ENCODE measurements around the gene C22orf23. TPM values are rescaled to one million over a fixed set of nuclear protein-coding genes. Genes with fewer than 3 reads are reported as not detected.

C22orf23 gene
- total RNA-seq, 4 donors from 2014 or later: 0.85 TPM; not detected in 3

- Histone ChIP-seq H3K36me3 (no peaks in the 10 kb centered on the region), H3K4me1 (peaks cover 0 to 18% (median 0%) of the 10 kb centered on the region in 4 donors), H3K9me3 (no peaks in the 10 kb centered on the region), H3K27me3 (no peaks in the 10 kb centered on the region), H3K4me3 (no peak overlapping the region), H3K27ac (no peak overlapping the region)
- no peak for DNase-seq
- TF ChIP-seq CTCF (IDR thresholded peaks at IDR 0.05) (no peak), POLR2A (IDR thresholded peaks at IDR 0.05) (no peak)
These were observed 31.7 kb upstream of the C22orf23 start for GRCh38 chr22:37985050-37985585.

- no peak for DNase-seq
- Histone ChIP-seq H3K36me3 (no peaks in the 10 kb centered on the region), H3K4me3 (no peak within 1 kb of the TSS), H3K27me3 (no peaks in the 10 kb centered on the region), H3K27ac (no peak within 1 kb of the TSS), H3K4me1 (peaks cover 0 to 18% (median 0%) of the 10 kb centered on the region in 4 donors), H3K9me3 (no peaks in the 10 kb centered on the region)
- TF ChIP-seq POLR2A (IDR thresholded peaks at IDR 0.05) (no peak), CTCF (IDR thresholded peaks at IDR 0.05) (no peak)
These were observed 30.7 kb upstream of the C22orf23 start, which contains the start of gene SOX10 for GRCh38 chr22:37983860-37984791. Gene SOX10 (minus strand): TSS chr22:37984555. CDS start chr22:37983784, 771 bp downstream.

- no peak for DNase-seq
These were observed 29.8 kb upstream of the C22orf23 start for GRCh38 chr22:37982938-37983859.

GRCh38 chr22:37982151-37982785 lies 28.9 kb upstream of the C22orf23 start:
- no peaks in the 10 kb centered on the region for H3K36me3 ChIP-seq
- TF ChIP-seq POLR2A (IDR thresholded peaks at IDR 0.05) (no peak), CTCF (IDR thresholded peaks at IDR 0.05) (no peak)
- no peak for DNase-seq
- H3K4me3 ChIP-seq: peak overlapping the region in 1 of 4 donors; percentile 14
- H3K9me3 ChIP-seq: no peaks in the 10 kb centered on the region
- H3K4me1 ChIP-seq: peaks cover 0 to 18% (median 0%) of the 10 kb centered on the region in 4 donors
- peak overlapping the region in 3 of 4 donors; percentile 30 to 79 (median 51) for H3K27ac ChIP-seq
- H3K27me3 ChIP-seq: no peaks in the 10 kb centered on the region

More at GRCh38 chr22:37982938-37983859, 29.8 kb upstream of the C22orf23 start:
- Histone ChIP-seq H3K9me3 (no peaks in the 10 kb centered on the region), H3K27me3 (no peaks in the 10 kb centered on the region), H3K4me1 (peaks cover 0 to 18% (median 0%) of the 10 kb centered on the region in 4 donors), H3K36me3 (no peaks in the 10 kb centered on the region), H3K27ac (no peak overlapping the region), H3K4me3 (no peak overlapping the region)
- TF ChIP-seq POLR2A (IDR thresholded peaks at IDR 0.05) (no peak), CTCF (IDR thresholded peaks at IDR 0.05) (no peak)

Measured in Peyer's patch (tissue), 4 donors.